Skeletal muscle satellite cell (primary cell): ENCODE results near the gene FARP1.
A peak's percentile ranks its signal among the peaks of the same experiment; 100 is the strongest.

Source experiments
- H3K27me3 ChIP-seq: 2 replicates; pipeline ENCODE4 v1.7.0; 2013; ENCODE audit warnings: low read length; ENCODE audit not compliant: control insufficient read depth, insufficient read depth
- H3K36me3 ChIP-seq: 2 replicates; pipeline ENCODE4 v1.7.0; 2013; ENCODE audit warnings: mild to moderate bottlenecking, control low read depth, low read length; ENCODE audit not compliant: insufficient read depth
- H3K4me1 ChIP-seq: 2 replicates; pipeline ENCODE4 v1.7.0; 2013; ENCODE audit warnings: low read length; ENCODE audit not compliant: control insufficient read depth, insufficient read depth
- H3K4me2 ChIP-seq: 2 replicates; pipeline ENCODE4 v1.7.0; 2013; ENCODE audit warnings: mild to moderate bottlenecking, low read length
- H3K4me3 ChIP-seq: 2 replicates; pipeline ENCODE4 v1.7.0; 2013; ENCODE audit warnings: low read length
- H3K9ac ChIP-seq: 2 replicates; pipeline ENCODE4 v1.7.0; 2013; ENCODE audit warnings: mild to moderate bottlenecking, low read depth, low read length, moderate library complexity
- H3K9me3 ChIP-seq: replicated peaks from 2 replicates; pipeline ENCODE4 v1.7.0; 2013; ENCODE audit warnings: mild to moderate bottlenecking, control low read depth, low read length

The FARP1 gene

DNA sequence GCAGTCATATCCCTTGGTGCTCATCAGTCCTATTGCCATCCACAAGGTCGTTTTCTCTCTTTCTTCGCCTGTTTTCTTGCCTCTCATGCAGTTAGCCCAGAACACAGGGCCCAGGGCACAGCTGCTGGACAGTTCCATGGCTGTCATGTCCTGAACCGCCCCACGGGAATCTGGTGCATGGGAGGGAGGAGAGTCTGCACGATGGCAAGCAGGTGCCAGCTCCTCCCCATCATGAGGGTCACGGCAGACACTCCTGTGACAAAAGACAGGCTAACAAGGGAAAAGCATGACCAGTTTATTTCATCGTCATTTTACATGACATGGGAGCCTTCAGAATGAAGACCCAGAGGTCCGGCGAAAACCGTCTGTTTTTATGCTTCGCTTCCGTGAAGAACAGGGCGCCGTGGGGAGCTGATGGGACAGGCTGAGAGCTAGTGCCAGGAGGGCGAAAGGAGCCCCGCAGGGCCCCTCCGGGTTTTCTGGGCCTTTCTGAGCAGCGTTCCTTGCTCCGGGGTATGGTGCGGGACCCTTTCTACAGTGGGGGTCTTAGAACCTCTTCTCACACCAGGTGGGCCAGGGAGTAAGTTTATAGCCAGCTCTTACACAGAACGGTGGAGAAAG, 298.3 kb downstream of the FARP1 start:
- Histone ChIP-seq H3K4me2 (no peak overlapping the region), H3K4me3 (no peak overlapping the region), H3K36me3 (peaks cover 14% of the 10 kb centered on the region), H3K9ac (no peak overlapping the region), H3K4me1 (peaks cover 24% of the 10 kb centered on the region), H3K9me3 (no peaks in the 10 kb centered on the region), H3K27me3 (no peaks in the 10 kb centered on the region)

DNA sequence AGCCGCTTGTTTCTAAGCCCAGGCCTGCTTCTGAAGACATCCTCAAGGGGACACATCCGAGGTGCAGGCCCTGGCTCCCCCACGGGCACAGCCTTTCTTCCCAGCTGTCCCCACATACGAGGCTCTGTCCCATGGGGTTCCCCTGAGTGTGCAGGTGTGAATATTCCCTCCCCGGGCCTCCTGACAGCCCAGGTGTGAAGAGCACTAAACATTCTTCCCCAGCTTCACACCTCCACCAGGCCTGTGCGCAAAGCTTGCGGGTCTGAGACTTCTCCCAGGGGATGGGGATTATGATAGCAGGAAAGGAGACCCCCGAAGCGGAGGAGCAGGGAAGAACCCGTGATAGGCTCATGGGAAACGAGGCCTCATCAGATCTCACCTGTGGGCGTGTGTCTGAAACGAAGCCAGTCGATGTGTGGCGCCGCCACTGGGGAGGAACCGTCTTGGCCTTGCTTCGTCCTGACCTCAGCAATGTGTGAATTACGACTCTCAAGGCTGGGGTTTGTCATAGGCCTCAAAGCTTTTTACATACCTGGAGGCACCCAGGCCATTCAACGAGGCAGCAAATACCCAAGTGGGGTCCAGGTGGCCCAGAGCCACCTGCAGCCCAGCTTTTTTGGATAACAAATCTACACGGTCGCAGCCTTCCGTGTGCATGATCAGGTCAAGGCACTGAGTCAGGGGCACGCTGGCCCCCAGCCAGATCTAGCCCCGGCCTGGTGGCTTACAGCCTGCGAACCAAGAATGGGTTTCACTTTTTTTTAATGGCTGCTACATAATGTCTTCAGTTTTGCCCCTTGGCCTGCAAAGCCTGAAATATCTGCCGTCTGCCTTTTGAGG, 299.7 kb downstream of the FARP1 start:
- Histone ChIP-seq H3K4me1 (peaks cover 24% of the 10 kb centered on the region), H3K9me3 (no peaks in the 10 kb centered on the region), H3K36me3 (peaks cover 26% of the 10 kb centered on the region), H3K4me2 (no peak overlapping the region), H3K9ac (peak overlapping the region; percentile 27), H3K4me3 (no peak overlapping the region), H3K27me3 (no peaks in the 10 kb centered on the region)

GRCh38 chr13:98443329-98443728, 300.4 kb downstream of the FARP1 start:
- Histone ChIP-seq H3K36me3 (peaks cover 33% of the 10 kb centered on the region), H3K4me2 (peak overlapping the region; percentile 39), H3K4me3 (no peak overlapping the region), H3K9me3 (no peaks in the 10 kb centered on the region), H3K27me3 (no peaks in the 10 kb centered on the region), H3K9ac (peak overlapping the region; percentile 71), H3K4me1 (peaks cover 24% of the 10 kb centered on the region)

DNA sequence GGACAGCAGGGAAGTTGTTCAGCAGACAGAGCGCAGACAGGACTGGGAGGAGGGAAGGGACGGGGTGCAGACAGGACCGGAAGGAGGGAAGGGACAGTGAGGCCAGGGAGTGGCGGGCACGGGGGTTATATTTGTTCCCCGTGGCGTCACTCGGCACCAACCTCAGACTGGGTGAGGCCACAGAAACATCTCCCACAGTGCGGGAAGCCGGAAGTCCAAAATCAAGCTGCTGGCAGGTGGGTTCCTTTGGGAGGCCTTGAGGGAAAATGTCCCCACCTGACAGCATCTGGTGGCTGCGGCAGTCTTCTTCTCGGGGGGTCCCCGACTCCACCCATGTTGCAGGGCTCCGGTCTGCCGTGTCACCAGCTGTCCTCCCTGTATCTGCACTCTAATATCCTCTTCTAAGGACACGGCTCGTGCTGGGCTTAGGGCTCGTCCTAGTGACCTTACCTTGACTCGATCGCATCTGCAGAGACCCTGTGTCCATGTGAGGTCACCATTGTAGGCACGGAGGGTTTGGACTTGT, 301.0 kb downstream of the FARP1 start:
- peak overlapping the region; percentile 71 for H3K9ac ChIP-seq
- H3K36me3 ChIP-seq = peaks cover 38% of the 10 kb centered on the region
- H3K27me3 ChIP-seq = no peaks in the 10 kb centered on the region
- peaks cover 24% of the 10 kb centered on the region for H3K4me1 ChIP-seq
- no peak overlapping the region for H3K4me3 ChIP-seq
- peak overlapping the region; percentile 39 for H3K4me2 ChIP-seq
- H3K9me3 ChIP-seq = no peaks in the 10 kb centered on the region

DNA sequence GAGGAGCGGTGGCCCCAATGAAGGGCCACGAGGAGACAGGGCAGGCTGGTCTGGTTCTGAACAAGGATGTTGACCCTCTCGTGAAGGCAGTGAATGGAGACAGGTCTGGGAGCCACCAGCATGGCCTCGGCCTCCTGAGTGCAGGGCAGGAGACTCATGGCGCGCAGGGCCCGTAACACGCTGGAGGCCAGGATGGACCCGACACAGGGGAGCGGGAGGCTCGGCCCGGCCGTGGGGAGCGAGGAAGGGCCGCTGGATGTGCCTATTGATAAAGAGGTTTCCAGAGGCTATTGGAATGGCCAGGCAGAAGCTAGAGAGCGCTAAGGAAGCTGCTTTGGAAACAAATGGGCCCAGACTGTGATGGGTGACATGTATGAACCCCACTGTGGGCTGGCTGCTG, 301.5 kb downstream of the FARP1 start:
- no peak overlapping the region for H3K9ac ChIP-seq
- H3K36me3 ChIP-seq = peaks cover 43% of the 10 kb centered on the region
- no peaks in the 10 kb centered on the region for H3K9me3 ChIP-seq
- no peak overlapping the region for H3K4me3 ChIP-seq
- H3K4me1 ChIP-seq = peaks cover 24% of the 10 kb centered on the region
- H3K4me2 ChIP-seq = no peak overlapping the region
- H3K27me3 ChIP-seq = no peaks in the 10 kb centered on the region

GRCh38 chr13:98445340-98446233, 302.7 kb downstream of the FARP1 start:
- Histone ChIP-seq H3K4me3 (no peak overlapping the region), H3K9ac (peak overlapping the region; percentile 17), H3K4me1 (peaks cover 32% of the 10 kb centered on the region), H3K9me3 (no peaks in the 10 kb centered on the region), H3K4me2 (peak overlapping the region; percentile 14), H3K36me3 (peaks cover 37% of the 10 kb centered on the region), H3K27me3 (no peaks in the 10 kb centered on the region)

DNA sequence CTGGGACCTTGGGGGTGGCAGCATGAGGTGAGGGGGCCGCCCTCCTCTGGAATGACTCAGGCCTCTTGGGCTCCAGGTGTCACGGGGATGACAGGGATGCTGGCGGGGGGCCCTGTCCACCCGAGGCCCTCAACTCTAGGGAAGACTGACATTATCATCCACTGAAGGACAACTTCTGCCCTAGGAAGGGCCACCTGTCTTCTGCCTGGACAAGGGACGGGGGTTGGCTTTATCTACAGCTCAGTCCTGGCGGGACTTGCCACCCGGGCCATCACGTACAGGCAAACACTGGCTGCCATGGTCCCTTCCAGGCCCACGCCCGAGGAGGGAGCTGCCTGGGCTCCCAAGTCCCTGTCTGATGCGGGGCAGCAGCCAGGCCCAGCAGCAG, 303.3 kb downstream of the FARP1 start:
- Histone ChIP-seq H3K4me3 (no peak overlapping the region), H3K27me3 (no peaks in the 10 kb centered on the region), H3K4me2 (no peak overlapping the region), H3K9ac (no peak overlapping the region), H3K36me3 (peaks cover 37% of the 10 kb centered on the region), H3K4me1 (peaks cover 39% of the 10 kb centered on the region), H3K9me3 (no peaks in the 10 kb centered on the region)

- H3K4me1 ChIP-seq = peaks cover 48% of the 10 kb centered on the region
- H3K27me3 ChIP-seq = no peaks in the 10 kb centered on the region
- H3K36me3 ChIP-seq = peaks cover 39% of the 10 kb centered on the region
- no peak overlapping the region for H3K9ac ChIP-seq
- H3K9me3 ChIP-seq = no peaks in the 10 kb centered on the region
- no peak overlapping the region for H3K4me3 ChIP-seq
- H3K4me2 ChIP-seq = no peak overlapping the region
These were observed 304.2 kb downstream of the FARP1 start for GRCh38 chr13:98447130-98447529.

DNA sequence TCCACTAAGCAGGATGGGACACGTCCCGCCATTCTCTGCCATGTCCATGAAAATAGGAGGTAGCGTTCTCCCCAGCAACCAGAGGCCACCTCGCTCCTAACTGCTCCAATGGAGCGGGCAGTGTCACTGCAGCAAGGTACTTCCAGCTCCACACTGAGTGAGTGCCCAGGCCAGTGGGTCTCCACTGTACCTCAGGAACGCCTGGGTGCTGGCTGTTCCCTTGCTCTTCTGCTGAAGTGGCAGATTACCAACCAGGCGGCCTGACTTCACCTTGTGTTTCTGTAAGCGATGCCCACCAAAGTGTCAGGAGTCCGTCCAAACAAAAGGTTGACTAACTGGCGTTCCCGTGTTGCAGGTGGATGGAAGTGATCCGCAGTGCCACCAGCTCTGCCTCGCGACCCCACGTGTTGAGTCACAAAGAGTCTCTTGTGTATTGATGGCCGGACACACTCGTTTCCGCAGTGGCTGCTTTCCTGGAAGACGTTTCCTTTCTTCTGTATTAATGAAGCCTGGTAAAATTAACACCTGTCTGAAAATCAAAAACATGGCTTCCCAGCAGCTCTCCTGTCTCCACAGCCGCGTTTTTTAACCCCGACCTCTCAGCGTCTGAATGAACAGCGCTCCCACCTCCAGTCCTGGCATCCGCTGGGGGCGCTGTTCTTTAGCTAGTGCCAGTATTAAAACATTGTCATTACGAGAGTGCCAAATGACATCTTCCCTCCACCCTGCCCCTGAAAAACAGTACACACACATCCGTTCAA, 305.2 kb downstream of the FARP1 start:
- Histone ChIP-seq H3K4me1 (peaks cover 53% of the 10 kb centered on the region), H3K4me3 (no peak overlapping the region), H3K4me2 (no peak overlapping the region), H3K27me3 (no peaks in the 10 kb centered on the region), H3K36me3 (peaks cover 38% of the 10 kb centered on the region), H3K9me3 (no peaks in the 10 kb centered on the region), H3K9ac (no peak overlapping the region)

DNA sequence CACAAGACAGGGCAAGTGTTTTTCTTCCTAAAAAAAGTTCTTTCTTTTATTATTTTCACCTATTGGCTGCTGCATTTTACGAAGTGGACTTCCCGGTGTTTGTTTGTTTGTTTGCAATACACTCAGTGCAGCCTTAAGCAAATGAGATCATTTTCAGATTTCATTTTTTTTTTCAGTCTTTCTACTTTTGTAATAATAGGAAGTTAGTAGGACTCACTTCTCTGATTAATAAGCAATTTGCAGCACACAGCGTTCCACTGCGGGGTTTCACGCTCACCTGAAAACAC, 305.7 kb downstream of the FARP1 start:
- Histone ChIP-seq H3K4me3 (no peak overlapping the region), H3K4me2 (no peak overlapping the region), H3K9me3 (no peaks in the 10 kb centered on the region), H3K4me1 (peaks cover 52% of the 10 kb centered on the region), H3K36me3 (peaks cover 38% of the 10 kb centered on the region), H3K9ac (no peak overlapping the region), H3K27me3 (no peaks in the 10 kb centered on the region)

DNA sequence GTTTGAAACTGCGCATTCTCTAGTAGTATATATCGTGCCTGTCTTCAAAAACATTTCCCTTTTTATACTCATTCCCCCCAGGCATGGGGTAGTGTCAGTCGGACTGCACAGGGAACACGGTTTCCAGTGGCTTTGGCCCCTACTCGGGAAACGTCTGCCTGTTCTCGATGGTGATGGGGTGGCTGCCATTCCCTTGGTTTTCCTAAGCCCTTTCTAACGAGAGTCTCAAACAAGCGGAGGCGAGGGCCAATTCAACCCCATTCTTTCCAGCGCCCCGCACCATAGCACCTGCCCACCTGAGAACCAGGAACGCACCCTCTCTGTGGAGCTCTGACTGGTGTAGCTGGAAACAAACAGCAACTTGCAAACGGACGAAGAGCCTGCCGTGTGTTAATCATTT, 306.4 kb downstream of the FARP1 start:
- peaks cover 38% of the 10 kb centered on the region for H3K36me3 ChIP-seq
- H3K4me2 ChIP-seq = no peak overlapping the region
- H3K27me3 ChIP-seq = no peaks in the 10 kb centered on the region
- peaks cover 52% of the 10 kb centered on the region for H3K4me1 ChIP-seq
- no peaks in the 10 kb centered on the region for H3K9me3 ChIP-seq
- H3K9ac ChIP-seq = no peak overlapping the region
- no peak overlapping the region for H3K4me3 ChIP-seq
